Measurements from ENCODE around the gene PDE10A.

- TF ChIP-seq CTCF (IDR thresholded peaks at IDR 0.05; ENCODE audit: insufficient read depth, low read length) (no peak), GABPA (IDR thresholded peaks at IDR 0.05; ENCODE audit: low read depth) (no peak)
- TF ChIP-seq, protein P1, sequence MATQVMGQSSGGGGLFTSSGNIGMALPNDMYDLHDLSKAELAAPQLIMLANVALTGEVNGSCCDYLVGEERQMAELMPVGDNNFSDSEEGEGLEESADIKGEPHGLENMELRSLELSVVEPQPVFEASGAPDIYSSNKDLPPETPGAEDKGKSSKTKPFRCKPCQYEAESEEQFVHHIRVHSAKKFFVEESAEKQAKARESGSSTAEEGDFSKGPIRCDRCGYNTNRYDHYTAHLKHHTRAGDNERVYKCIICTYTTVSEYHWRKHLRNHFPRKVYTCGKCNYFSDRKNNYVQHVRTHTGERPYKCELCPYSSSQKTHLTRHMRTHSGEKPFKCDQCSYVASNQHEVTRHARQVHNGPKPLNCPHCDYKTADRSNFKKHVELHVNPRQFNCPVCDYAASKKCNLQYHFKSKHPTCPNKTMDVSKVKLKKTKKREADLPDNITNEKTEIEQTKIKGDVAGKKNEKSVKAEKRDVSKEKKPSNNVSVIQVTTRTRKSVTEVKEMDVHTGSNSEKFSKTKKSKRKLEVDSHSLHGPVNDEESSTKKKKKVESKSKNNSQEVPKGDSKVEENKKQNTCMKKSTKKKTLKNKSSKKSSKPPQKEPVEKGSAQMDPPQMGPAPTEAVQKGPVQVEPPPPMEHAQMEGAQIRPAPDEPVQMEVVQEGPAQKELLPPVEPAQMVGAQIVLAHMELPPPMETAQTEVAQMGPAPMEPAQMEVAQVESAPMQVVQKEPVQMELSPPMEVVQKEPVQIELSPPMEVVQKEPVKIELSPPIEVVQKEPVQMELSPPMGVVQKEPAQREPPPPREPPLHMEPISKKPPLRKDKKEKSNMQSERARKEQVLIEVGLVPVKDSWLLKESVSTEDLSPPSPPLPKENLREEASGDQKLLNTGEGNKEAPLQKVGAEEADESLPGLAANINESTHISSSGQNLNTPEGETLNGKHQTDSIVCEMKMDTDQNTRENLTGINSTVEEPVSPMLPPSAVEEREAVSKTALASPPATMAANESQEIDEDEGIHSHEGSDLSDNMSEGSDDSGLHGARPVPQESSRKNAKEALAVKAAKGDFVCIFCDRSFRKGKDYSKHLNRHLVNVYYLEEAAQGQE (IDR thresholded peaks at IDR 0.05; ENCODE audit: insufficient replicate concordance, low read depth): no peak
These were observed 17.9 kb upstream of the PDE10A start for GRCh38 chr6:165680975-165681374.

Measured in HL-60 (cell line).